Glutamatergic neuron (in vitro differentiated cells): ENCODE data around the gene DHX38. TPM values are rescaled to one million over a fixed set of nuclear protein-coding genes. Genes with fewer than 3 reads are reported as not detected.
"Not testable (repeated sequence)": the region's sequence is repeated elsewhere in the genome, so short reads cannot be mapped to it uniquely, and the experiment has no call there.

ENCODE experiments used
- DNase-seq: peaks from one replicate; pipeline ENCODE4 v3.0.0; 2022
- H3K27ac Mint-ChIP-seq: one replicate; pipeline ENCODE4 v1.8.0; 2020; ENCODE audit warnings: mild to moderate bottlenecking, mixed read lengths, inconsistent platforms; ENCODE audit not compliant: unreplicated experiment
- H3K27me3 Mint-ChIP-seq: one replicate; pipeline ENCODE4 v1.8.0; 2020; ENCODE audit warnings: mild to moderate bottlenecking, moderate library complexity, mixed read lengths, inconsistent platforms; ENCODE audit not compliant: unreplicated experiment
- H3K36me3 Mint-ChIP-seq: one replicate; pipeline ENCODE4 v1.8.0; 2020; ENCODE audit warnings: mild to moderate bottlenecking, mixed read lengths, inconsistent platforms; ENCODE audit not compliant: unreplicated experiment
- H3K4me1 Mint-ChIP-seq: one replicate; pipeline ENCODE4 v1.8.0; 2020; ENCODE audit warnings: mild to moderate bottlenecking, low read depth, mixed read lengths, inconsistent platforms; ENCODE audit not compliant: unreplicated experiment
- H3K4me3 Mint-ChIP-seq: one replicate; pipeline ENCODE4 v1.8.0; 2020; ENCODE audit warnings: mild to moderate bottlenecking, mixed read lengths, inconsistent platforms; ENCODE audit not compliant: unreplicated experiment
- H3K9me3 Mint-ChIP-seq: one replicate; pipeline ENCODE4 v1.8.0; 2020; ENCODE audit warnings: mild to moderate bottlenecking, moderate library complexity, mixed read lengths, inconsistent platforms; ENCODE audit not compliant: unreplicated experiment
- total RNA-seq: library from RNA; stranded (reverse); fragmentation: NEBNext Ultra II Directional; extraction: Animal tissue kit (Norgen Biotek cat#: 25700); gene quantifications from one replicate; pipeline ENCODE4 v1.2.1, GENCODE V29; 2021; ENCODE audit not compliant: unreplicated experiment
- TF ChIP-seq, protein P1 (sequence below): fragments of 200-600 bp; sonication (generic); IDR thresholded peaks from one replicate; pipeline ENCODE4 v1.5.0; 2021; ENCODE audit not compliant: partially characterized antibody, unreplicated experiment

The DHX38 gene
- total RNA-seq, 1 donor from 2014 or later, result 86.5 TPM

DNA sequence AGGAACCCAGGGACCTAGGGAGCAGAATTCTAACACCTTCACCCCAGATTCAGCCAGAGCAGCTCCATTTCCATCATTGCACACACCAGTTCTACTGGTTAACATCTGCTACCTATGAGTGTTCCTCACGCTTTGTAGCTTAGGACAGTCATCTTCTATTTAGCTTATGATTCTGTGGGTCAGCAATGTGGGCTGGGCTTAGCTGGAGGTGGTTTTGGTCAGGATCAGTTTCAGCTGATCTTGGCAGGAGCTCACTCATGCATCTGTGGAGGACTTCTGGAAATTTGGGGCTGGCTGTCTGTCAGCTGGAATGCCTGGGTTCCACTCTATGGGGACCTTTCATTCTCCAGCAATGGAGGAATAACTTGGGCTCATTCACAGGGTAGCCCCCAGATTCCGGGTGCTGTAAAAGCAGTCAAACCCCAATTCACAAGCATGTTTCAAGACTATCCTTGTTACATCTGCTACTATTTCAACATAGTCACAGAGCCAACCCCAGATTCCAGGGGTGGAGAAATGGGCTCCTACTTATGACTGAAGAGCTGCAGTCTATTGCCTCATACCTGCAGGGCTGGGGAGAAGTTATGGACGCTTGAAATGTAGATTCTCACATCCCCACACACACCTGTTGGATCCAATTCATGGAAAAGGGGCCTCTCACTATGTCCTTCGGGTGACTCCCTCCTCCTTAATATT, 42.7 kb upstream of the DHX38 start:
- Mint-ChIP-seq H3K9me3 (peaks cover 3% of the 10 kb centered on the region), H3K4me1 (no peaks in the 10 kb centered on the region), H3K4me3 (no peak overlapping the region), H3K27me3 (peaks cover 2% of the 10 kb centered on the region), H3K27ac (no peak overlapping the region), H3K36me3 (peaks cover 10% of the 10 kb centered on the region)
- TF ChIP-seq, protein P1, sequence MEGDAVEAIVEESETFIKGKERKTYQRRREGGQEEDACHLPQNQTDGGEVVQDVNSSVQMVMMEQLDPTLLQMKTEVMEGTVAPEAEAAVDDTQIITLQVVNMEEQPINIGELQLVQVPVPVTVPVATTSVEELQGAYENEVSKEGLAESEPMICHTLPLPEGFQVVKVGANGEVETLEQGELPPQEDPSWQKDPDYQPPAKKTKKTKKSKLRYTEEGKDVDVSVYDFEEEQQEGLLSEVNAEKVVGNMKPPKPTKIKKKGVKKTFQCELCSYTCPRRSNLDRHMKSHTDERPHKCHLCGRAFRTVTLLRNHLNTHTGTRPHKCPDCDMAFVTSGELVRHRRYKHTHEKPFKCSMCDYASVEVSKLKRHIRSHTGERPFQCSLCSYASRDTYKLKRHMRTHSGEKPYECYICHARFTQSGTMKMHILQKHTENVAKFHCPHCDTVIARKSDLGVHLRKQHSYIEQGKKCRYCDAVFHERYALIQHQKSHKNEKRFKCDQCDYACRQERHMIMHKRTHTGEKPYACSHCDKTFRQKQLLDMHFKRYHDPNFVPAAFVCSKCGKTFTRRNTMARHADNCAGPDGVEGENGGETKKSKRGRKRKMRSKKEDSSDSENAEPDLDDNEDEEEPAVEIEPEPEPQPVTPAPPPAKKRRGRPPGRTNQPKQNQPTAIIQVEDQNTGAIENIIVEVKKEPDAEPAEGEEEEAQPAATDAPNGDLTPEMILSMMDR, result no peak
- no peak for DNase-seq

DNA sequence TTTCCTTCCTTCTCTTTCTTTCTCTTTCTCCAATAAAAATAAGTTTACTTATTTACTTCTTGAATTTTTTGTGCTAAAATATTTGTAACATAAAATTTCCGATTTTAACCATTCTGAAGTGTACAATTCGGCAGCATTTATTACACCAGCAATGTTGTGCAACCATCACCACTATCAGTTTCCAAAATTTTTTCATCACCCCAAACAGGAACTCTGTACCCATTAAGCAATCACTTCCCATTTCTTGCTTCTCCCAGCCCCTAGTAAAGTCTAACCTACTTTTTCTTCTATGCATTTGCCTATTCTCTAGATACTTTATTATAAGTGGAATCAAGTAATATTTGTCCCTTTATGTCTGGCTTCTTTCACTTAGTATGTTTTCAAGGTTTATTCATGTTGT, 41.8 kb upstream of the DHX38 start:
- DNase-seq, result no peak
- H3K27me3 Mint-ChIP-seq, result peaks cover 4% of the 10 kb centered on the region
- no peaks in the 10 kb centered on the region for H3K4me1 Mint-ChIP-seq
- no peak overlapping the region for H3K27ac Mint-ChIP-seq
- H3K36me3 Mint-ChIP-seq, result peaks cover 10% of the 10 kb centered on the region
- TF ChIP-seq, protein P1, result no peak
- H3K4me3 Mint-ChIP-seq, result no peak overlapping the region
- peaks cover 3% of the 10 kb centered on the region for H3K9me3 Mint-ChIP-seq

DNA sequence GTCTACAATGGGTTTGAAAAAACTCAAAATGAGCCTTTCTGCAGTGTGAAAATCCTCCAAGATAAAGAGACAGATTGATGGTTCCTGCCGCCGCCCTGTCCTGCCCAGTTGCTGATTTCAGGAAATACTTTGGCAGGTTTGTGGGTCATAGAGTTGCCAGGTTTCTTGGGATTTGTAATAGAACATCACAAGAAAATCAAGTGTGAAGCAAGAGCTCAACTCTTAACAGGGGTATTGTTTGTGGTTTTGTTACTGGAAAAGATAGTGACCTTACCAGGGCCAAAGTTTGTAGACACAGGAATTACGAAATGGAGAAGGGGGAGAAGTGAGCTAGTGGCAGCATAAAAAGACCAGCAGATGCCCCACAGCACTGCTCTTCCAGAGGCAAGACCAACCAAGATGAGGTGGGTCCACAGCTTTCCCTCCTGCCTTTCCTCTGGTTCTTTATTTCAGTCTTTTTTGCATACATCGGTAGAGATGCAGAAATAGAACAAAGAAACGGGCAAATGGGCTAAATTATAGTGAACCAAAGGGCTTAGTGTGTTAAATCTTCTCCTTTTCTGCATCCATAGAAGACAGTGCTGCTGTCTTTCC, 39.3 kb upstream of the DHX38 start, which contains the start of gene HP:
Gene HP (plus strand): TSS at position 252 of the 594 bp plus-strand sequence. CDS start 148 bp downstream, at position 400.
- H3K4me1 Mint-ChIP-seq, DNase-seq, H3K9me3 Mint-ChIP-seq, H3K27ac Mint-ChIP-seq, H3K36me3 Mint-ChIP-seq, H3K27me3 Mint-ChIP-seq, H3K4me3 Mint-ChIP-seq: not testable (repeated sequence)

DNA sequence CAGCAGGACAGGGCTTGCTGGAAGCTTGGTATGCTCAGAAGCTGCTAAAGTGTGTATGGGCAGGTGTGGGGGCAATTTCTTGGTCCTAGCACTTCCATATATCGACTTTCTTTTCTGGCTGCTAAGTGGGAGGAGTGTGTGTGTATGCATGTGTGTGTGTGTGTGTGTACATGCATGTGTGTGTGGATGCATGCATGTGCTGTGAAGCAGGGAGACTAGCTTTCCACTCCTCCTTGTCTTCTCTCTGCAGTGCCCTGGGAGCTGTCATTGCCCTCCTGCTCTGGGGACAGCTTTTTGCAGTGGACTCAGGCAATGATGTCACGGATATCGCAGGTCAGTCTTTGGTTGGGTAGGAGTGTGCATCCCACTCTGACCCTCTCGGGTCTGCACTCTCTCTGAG, 37.7 kb upstream of the DHX38 start:
- Mint-ChIP-seq H3K4me3 (no peak overlapping the region), H3K4me1 (no peaks in the 10 kb centered on the region), H3K9me3 (no peaks in the 10 kb centered on the region), H3K36me3 (no peaks in the 10 kb centered on the region), H3K27me3 (peaks cover 3% of the 10 kb centered on the region), H3K27ac (no peak overlapping the region)
- DNase-seq, result no peak
- TF ChIP-seq, protein P1, result no peak

DNA sequence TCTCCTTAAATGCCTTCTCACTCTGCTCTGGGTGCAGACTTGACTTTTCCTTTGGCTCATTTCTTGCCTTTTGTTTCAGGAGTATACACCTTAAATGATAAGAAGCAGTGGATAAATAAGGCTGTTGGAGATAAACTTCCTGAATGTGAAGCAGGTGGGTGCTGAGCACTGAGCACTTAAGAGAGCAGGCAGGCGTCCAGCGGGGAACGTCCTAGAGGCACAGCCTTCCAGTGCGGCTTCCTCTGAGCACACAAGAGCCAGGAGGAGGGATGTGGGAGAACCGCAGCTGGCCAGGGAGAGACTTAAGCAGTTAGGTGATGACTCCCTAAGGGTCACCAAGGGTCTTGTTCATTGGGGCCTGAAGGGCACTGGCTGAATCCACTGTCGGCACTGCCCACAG, 36.3 kb upstream of the DHX38 start:
- not testable (repeated sequence) for H3K27me3 Mint-ChIP-seq, H3K36me3 Mint-ChIP-seq, H3K4me3 Mint-ChIP-seq, H3K9me3 Mint-ChIP-seq, H3K27ac Mint-ChIP-seq, DNase-seq, H3K4me1 Mint-ChIP-seq

DNA sequence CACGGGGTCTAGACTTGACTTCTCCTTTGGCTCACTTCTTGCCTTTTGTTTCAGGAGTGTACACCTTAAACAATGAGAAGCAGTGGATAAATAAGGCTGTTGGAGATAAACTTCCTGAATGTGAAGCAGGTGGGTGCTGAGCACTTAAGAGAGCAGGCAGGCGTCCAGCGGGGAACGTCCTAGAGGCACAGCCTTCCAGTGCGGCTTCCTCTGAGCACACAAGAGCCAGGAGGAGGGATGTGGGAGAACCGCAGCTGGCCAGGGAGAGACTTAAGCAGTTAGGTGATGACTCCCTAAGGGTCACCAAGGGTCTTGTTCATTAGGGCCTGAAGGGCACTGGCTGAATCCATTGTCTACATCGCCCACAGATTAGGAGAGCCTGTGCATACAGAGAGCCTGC, 34.6 kb upstream of the DHX38 start:
- H3K27ac Mint-ChIP-seq, H3K9me3 Mint-ChIP-seq, H3K27me3 Mint-ChIP-seq, H3K4me3 Mint-ChIP-seq, DNase-seq, H3K36me3 Mint-ChIP-seq, H3K4me1 Mint-ChIP-seq: not testable (repeated sequence)
